Fibroblast of mammary gland (primary cell): ENCODE measurements around the gene RBM4B.

Experiments
- DNase-seq: peaks from one replicate; pipeline ENCODE4 v3.0.0-alpha.2; 2010; ENCODE audit warnings: low read depth
- H3K4me3 ChIP-seq: 2 replicates; pipeline ENCODE4 v1.5.1; 2011; ENCODE audit warnings: low read depth, mild to moderate bottlenecking, low read length, moderate library complexity; ENCODE audit not compliant: control insufficient read depth
- CTCF ChIP-seq: conservative IDR thresholded peaks from 2 replicates; pipeline ENCODE4 v1.5.1; 2011; ENCODE audit warnings: low read depth, low read length, inconsistent platforms; ENCODE audit not compliant: control insufficient read depth, insufficient read depth

Gene RBM4B

GRCh38 chr11:66659763-66660162 lies 17.9 kb downstream of the RBM4B start:
- no peak for TF ChIP-seq CTCF
- DNase-seq: no peak
- H3K4me3 ChIP-seq: no peak overlapping the region

GRCh38 chr11:66653123-66653522 lies 24.6 kb downstream of the RBM4B start:
- no peak overlapping the region for H3K4me3 ChIP-seq
- no peak for DNase-seq
- no peak for TF ChIP-seq CTCF

GRCh38 chr11:66652651-66653050 lies 25.0 kb downstream of the RBM4B start:
- TF ChIP-seq CTCF: no peak
- no peak overlapping the region for H3K4me3 ChIP-seq
- DNase-seq: no peak

GRCh38 chr11:66651016-66651415 lies 26.7 kb downstream of the RBM4B start:
- H3K4me3 ChIP-seq: no peak overlapping the region
- peak; percentile 62 for DNase-seq
- TF ChIP-seq CTCF: no peak

GRCh38 chr11:66649903-66650302 lies 27.8 kb downstream of the RBM4B start:
- no peak for TF ChIP-seq CTCF
- H3K4me3 ChIP-seq: no peak overlapping the region
- no peak for DNase-seq

GRCh38 chr11:66646828-66647227 lies 30.9 kb downstream of the RBM4B start:
- H3K4me3 ChIP-seq: no peak overlapping the region
- no peak for TF ChIP-seq CTCF
- no peak for DNase-seq

GRCh38 chr11:66643745-66644437 lies 33.8 kb downstream of the RBM4B start:
- H3K4me3 ChIP-seq: no peak overlapping the region
- no peak for TF ChIP-seq CTCF

More at GRCh38 chr11:66643745-66644437, 33.8 kb downstream of the RBM4B start:
- no peak for DNase-seq
